ENCODE results near the gene BRINP2.

The BRINP2 gene, protein sequence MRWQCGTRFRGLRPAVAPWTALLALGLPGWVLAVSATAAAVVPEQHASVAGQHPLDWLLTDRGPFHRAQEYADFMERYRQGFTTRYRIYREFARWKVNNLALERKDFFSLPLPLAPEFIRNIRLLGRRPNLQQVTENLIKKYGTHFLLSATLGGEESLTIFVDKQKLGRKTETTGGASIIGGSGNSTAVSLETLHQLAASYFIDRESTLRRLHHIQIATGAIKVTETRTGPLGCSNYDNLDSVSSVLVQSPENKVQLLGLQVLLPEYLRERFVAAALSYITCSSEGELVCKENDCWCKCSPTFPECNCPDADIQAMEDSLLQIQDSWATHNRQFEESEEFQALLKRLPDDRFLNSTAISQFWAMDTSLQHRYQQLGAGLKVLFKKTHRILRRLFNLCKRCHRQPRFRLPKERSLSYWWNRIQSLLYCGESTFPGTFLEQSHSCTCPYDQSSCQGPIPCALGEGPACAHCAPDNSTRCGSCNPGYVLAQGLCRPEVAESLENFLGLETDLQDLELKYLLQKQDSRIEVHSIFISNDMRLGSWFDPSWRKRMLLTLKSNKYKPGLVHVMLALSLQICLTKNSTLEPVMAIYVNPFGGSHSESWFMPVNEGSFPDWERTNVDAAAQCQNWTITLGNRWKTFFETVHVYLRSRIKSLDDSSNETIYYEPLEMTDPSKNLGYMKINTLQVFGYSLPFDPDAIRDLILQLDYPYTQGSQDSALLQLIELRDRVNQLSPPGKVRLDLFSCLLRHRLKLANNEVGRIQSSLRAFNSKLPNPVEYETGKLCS

GRCh38 chr1:177170756-177171535 lies at the start of gene BRINP2:
Gene BRINP2, plus strand, starts transcription at chr1:177170958. Its CDS starts 58,919 bp downstream, at chr1:177229877.
- DNase-seq (ENCODE audit: low read depth in 2 of 2), result no peak

GRCh38 chr1:177122461-177123251 lies 48.1 kb upstream of the BRINP2 start:
- DNase-seq (ENCODE audit: low read depth in 2 of 2), result no peak

- DNase-seq (ENCODE audit: low read depth in 2 of 2), result no peak
Measured at GRCh38 chr1:177124577-177125278, 46.0 kb upstream of the BRINP2 start.

GRCh38 chr1:177126267-177126666 lies 44.5 kb upstream of the BRINP2 start:
- no peak for DNase-seq (ENCODE audit: low read depth in 2 of 2)

GRCh38 chr1:177128665-177129281 lies 42.0 kb upstream of the BRINP2 start:
- no peak for DNase-seq (ENCODE audit: low read depth in 2 of 2)

- no peak for DNase-seq (ENCODE audit: low read depth in 2 of 2)
Measured at GRCh38 chr1:177130451-177130945, 40.3 kb upstream of the BRINP2 start.

DNA sequence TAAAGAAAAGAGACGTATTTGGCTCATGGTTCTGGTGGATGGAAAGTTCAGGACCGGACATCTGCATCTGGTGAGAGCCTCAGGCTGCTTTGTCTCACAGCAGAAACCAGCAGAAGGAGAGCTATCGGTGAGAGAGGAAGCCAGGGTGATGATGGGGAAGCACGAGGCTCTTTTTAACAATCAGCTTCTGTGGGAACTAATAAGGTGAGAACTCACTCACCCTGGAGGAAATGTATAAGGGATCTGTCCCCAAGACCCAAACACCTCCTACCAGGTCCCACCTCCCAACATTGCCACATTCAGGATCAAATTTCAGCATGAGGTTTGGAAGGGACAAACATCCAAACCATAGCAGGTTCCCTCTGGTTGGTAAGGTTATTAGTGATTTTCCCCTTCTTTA lies 39.0 kb upstream of the BRINP2 start:
- DNase-seq (ENCODE audit: low read depth in 2 of 2), result no peak

- no peak for DNase-seq (ENCODE audit: low read depth in 2 of 2)
Measured at GRCh38 chr1:177132141-177132540, 38.6 kb upstream of the BRINP2 start.

DNA sequence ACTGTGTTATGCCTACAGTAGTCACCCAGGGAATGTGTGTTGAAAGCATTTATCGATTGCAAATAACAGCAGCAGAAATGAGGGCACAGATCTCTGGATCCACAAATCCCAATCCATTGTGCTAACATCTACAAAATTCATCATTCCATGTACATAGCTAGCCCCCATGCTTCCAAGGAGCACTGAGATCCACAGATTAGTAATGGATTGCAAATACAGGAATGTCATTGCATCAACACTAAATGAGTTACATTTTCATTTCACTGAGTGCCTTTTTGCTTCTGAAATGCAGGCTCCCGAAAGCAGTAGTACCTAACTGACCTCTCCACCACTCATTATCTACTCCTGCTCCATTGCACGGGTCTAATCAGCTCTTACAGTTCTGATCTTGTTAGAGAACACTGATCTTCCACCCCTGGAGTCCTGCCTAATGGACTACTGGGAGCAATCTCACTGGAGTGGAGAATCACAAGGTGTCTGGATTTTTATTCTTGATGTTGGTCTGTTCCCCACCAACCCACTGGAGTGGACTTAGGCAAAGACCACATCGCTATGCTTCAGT lies 36.7 kb upstream of the BRINP2 start:
- DNase-seq (ENCODE audit: low read depth in 2 of 2), result no peak

GRCh38 chr1:177135250-177135649 lies 35.5 kb upstream of the BRINP2 start:
- DNase-seq (ENCODE audit: low read depth in 2 of 2), result no peak

GRCh38 chr1:177137814-177138213 lies 32.9 kb upstream of the BRINP2 start:
- no peak for DNase-seq (ENCODE audit: low read depth in 2 of 2)

- DNase-seq (ENCODE audit: low read depth in 2 of 2), result no peak
Measured at GRCh38 chr1:177138347-177138746, 32.4 kb upstream of the BRINP2 start.

DNA sequence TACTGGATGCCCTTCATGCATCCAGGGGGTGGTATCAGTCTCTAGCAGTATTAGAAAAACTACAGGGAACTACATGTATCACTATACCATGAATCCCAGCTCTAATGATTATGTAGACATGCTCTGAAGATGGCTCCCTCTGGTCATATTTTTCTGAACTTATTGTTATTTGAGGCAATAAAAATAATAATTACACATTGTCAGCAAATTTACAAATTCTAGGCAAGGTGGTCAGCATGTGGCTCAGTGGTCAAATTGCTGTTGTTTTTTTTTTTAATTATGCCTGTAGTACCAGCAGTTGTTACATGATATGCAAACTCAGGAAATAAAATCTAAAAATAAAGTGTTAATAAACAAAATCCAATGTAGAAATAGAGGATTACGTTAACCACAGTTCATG lies 28.7 kb upstream of the BRINP2 start:
- no peak for DNase-seq (ENCODE audit: low read depth in 2 of 2)

- no peak for DNase-seq (ENCODE audit: low read depth in 2 of 2)
Measured at GRCh38 chr1:177142791-177143271, 27.9 kb upstream of the BRINP2 start.

GRCh38 chr1:177145106-177146070 lies 25.4 kb upstream of the BRINP2 start:
- no peak for DNase-seq (ENCODE audit: low read depth in 2 of 2)

DNA sequence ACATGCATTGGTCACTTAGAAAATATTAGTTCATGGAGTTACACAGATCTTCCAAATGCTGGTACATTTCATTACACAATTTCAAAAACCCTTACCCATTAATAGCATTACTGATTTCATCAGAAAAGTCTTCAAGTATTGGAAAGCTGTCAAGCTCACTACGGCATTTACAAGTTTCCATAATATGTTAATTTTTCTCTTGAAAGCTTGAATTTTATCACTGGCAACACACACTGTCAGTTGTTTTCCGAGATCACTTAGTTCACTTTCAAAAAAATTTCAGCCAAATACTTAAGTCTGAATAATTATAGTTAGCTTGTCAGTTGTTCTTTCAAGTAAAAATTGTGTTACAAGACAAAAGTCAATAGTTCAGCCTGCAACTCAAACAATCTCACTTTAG lies 24.3 kb upstream of the BRINP2 start:
- no peak for DNase-seq (ENCODE audit: low read depth in 2 of 2)

DNA sequence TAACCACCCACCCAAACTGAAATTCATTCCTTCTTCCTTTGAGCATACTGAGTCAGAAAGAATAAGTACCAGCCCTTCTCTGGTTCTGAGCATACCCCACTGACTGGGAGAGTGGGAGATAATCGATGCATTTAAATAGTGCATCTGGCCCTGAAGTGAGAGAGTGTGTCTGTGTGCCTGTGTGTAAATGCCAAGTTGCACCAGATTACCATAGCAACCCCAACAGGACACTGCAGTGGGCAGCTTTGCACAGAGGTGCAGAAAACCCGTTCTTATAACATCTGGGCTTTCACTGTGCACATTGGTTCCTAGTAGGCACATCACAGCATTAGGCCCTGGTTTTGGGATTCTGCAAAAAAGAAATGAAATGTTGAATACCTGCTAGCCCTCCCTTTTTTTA lies 8.5 kb upstream of the BRINP2 start:
- DNase-seq (ENCODE audit: low read depth in 2 of 2), result no peak

- DNase-seq (ENCODE audit: low read depth in 2 of 2), result no peak
Measured at GRCh38 chr1:177163844-177164379, 6.8 kb upstream of the BRINP2 start.
